Ectodermal cell (in vitro differentiated cells): ENCODE data around the gene ISLR.

Experiments
- H3K27ac ChIP-seq: 2 replicates; pipeline ENCODE4 v1.7.0; 2013; ENCODE audit warnings: mild to moderate bottlenecking, low read depth, low read length; ENCODE audit not compliant: insufficient read depth, poor library complexity, severe bottlenecking
- H3K27me3 ChIP-seq: 2 replicates; pipeline ENCODE4 v1.7.0; 2013; ENCODE audit warnings: mild to moderate bottlenecking, low read length; ENCODE audit not compliant: insufficient read depth, control insufficient read depth, poor library complexity, severe bottlenecking
- H3K36me3 ChIP-seq: one replicate; pipeline ENCODE4 v1.7.0; 2013; ENCODE audit warnings: low read length; ENCODE audit not compliant: control insufficient read depth, insufficient read depth
- H3K4me1 ChIP-seq: one replicate; pipeline ENCODE4 v1.7.0; 2013; ENCODE audit warnings: low read length; ENCODE audit not compliant: control insufficient read depth, insufficient read depth
- H3K4me3 ChIP-seq: 2 replicates; pipeline ENCODE4 v1.7.0; 2013; ENCODE audit warnings: low read depth, low read length, control low read depth; ENCODE audit not compliant: insufficient read depth
- H3K9me3 ChIP-seq: 2 replicates; pipeline ENCODE4 v1.7.0; 2013; ENCODE audit warnings: mild to moderate bottlenecking, low read length, moderate library complexity; ENCODE audit not compliant: control insufficient read depth
- whole genome bisulfite sequencing, 2 experiments: methylation state at CpG; one replicate each; pipeline ENCODE4 v1.1.7; 2013; ENCODE audit warnings: missing lambda C conversion rate in 2 of 2; 5-methylcytosine and 5-hydroxymethylcytosine counted together

The ISLR gene

GRCh38 chr15:74182131-74182530 lies 8.6 kb downstream of the ISLR start:
- Histone ChIP-seq H3K36me3 (no peaks in the 10 kb centered on the region), H3K9me3 (no peaks in the 10 kb centered on the region), H3K4me3 (no peak overlapping the region), H3K27me3 (no peaks in the 10 kb centered on the region), H3K4me1 (no peaks in the 10 kb centered on the region), H3K27ac (no peak overlapping the region)
- 92 to 94% methylated on average over 8 of the region's 8 CpGs for WGBS, 2 experiments

GRCh38 chr15:74184582-74185091 lies 11.1 kb downstream of the ISLR start:
- Histone ChIP-seq H3K4me3 (no peak overlapping the region), H3K4me1 (no peaks in the 10 kb centered on the region), H3K27ac (no peak overlapping the region), H3K9me3 (no peaks in the 10 kb centered on the region), H3K36me3 (no peaks in the 10 kb centered on the region), H3K27me3 (no peaks in the 10 kb centered on the region)
- WGBS, 2 experiments: 83 to 84% methylated on average over 12 of the region's 12 CpGs

- WGBS, 2 experiments: 81 to 96% methylated on average over 7 to 8 of the region's 8 CpGs
- no peaks in the 10 kb centered on the region for H3K36me3 ChIP-seq
- no peaks in the 10 kb centered on the region for H3K27me3 ChIP-seq
- H3K9me3 ChIP-seq: no peaks in the 10 kb centered on the region
- H3K4me3 ChIP-seq: no peak overlapping the region
- H3K27ac ChIP-seq: no peak overlapping the region
- H3K4me1 ChIP-seq: no peaks in the 10 kb centered on the region
These were observed 12.3 kb downstream of the ISLR start for GRCh38 chr15:74185710-74186348.

- WGBS, 2 experiments: 94% methylated on average over 11 of the region's 11 CpGs
These were observed 14.7 kb downstream of the ISLR start for GRCh38 chr15:74188216-74188615.

GRCh38 chr15:74191798-74192197 lies 18.3 kb downstream of the ISLR start:
- no peaks in the 10 kb centered on the region for H3K9me3 ChIP-seq
- H3K4me1 ChIP-seq: peaks cover 14% of the 10 kb centered on the region
- H3K36me3 ChIP-seq: peaks cover 4% of the 10 kb centered on the region
- 71 to 84% methylated on average over 3 of the region's 3 CpGs for WGBS, 2 experiments
- H3K4me3 ChIP-seq: no peak overlapping the region
- H3K27ac ChIP-seq: no peak overlapping the region
- no peaks in the 10 kb centered on the region for H3K27me3 ChIP-seq

More at GRCh38 chr15:74188216-74188615, 14.7 kb downstream of the ISLR start:
- H3K27ac ChIP-seq: no peak overlapping the region
- peaks cover 14% of the 10 kb centered on the region for H3K4me1 ChIP-seq
- H3K4me3 ChIP-seq: no peak overlapping the region
- H3K36me3 ChIP-seq: no peaks in the 10 kb centered on the region
- no peaks in the 10 kb centered on the region for H3K27me3 ChIP-seq
- no peaks in the 10 kb centered on the region for H3K9me3 ChIP-seq

GRCh38 chr15:74192751-74193150 lies 19.2 kb downstream of the ISLR start:
- Histone ChIP-seq H3K27ac (no peak overlapping the region), H3K4me3 (no peak overlapping the region), H3K4me1 (peaks cover 14% of the 10 kb centered on the region), H3K27me3 (no peaks in the 10 kb centered on the region), H3K36me3 (peaks cover 4% of the 10 kb centered on the region), H3K9me3 (no peaks in the 10 kb centered on the region)
- 91 to 93% methylated on average over 5 of the region's 5 CpGs for whole genome bisulfite sequencing, 2 experiments

- Histone ChIP-seq H3K4me1 (peaks cover 14% of the 10 kb centered on the region), H3K27me3 (no peaks in the 10 kb centered on the region), H3K27ac (no peak overlapping the region), H3K36me3 (peaks cover 4% of the 10 kb centered on the region), H3K4me3 (no peak overlapping the region), H3K9me3 (no peaks in the 10 kb centered on the region)
- WGBS, 2 experiments: 93 to 98% methylated on average over 4 of the region's 4 CpGs
These were observed 19.8 kb downstream of the ISLR start for GRCh38 chr15:74193299-74193718.

- no peak overlapping the region for H3K27ac ChIP-seq
- peaks cover 14% of the 10 kb centered on the region for H3K4me1 ChIP-seq
- H3K27me3 ChIP-seq: no peaks in the 10 kb centered on the region
- peaks cover 4% of the 10 kb centered on the region for H3K36me3 ChIP-seq
- 84 to 87% methylated on average over 6 of the region's 6 CpGs for WGBS, 2 experiments
- H3K9me3 ChIP-seq: no peaks in the 10 kb centered on the region
- H3K4me3 ChIP-seq: no peak overlapping the region
These were observed 20.4 kb downstream of the ISLR start for GRCh38 chr15:74193905-74194304.

GRCh38 chr15:74194572-74195559 lies 21.4 kb downstream of the ISLR start:
- WGBS, 2 experiments: 95 to 96% methylated on average over 13 of the region's 13 CpGs
- no peak overlapping the region for H3K4me3 ChIP-seq
- H3K27me3 ChIP-seq: no peaks in the 10 kb centered on the region
- H3K36me3 ChIP-seq: peaks cover 4% of the 10 kb centered on the region
- no peaks in the 10 kb centered on the region for H3K9me3 ChIP-seq
- no peak overlapping the region for H3K27ac ChIP-seq
- H3K4me1 ChIP-seq: peaks cover 14% of the 10 kb centered on the region

- H3K36me3 ChIP-seq: peaks cover 4% of the 10 kb centered on the region
- H3K4me1 ChIP-seq: peaks cover 24% of the 10 kb centered on the region
- WGBS, 2 experiments: 93 to 94% methylated on average over 7 of the region's 7 CpGs
- H3K9me3 ChIP-seq: no peaks in the 10 kb centered on the region
- no peaks in the 10 kb centered on the region for H3K27me3 ChIP-seq
- no peak overlapping the region for H3K4me3 ChIP-seq
- H3K27ac ChIP-seq: no peak overlapping the region
These were observed 22.7 kb downstream of the ISLR start for GRCh38 chr15:74196175-74196574.
